Fibroblast of mammary gland (primary cell): ENCODE data around the gene CHMP6.
"Not testable (repeated sequence)": the region's sequence is repeated elsewhere in the genome, so short reads cannot be mapped to it uniquely, and the experiment has no call there.

Experiments used
- DNase-seq: peaks from one replicate; pipeline ENCODE4 v3.0.0-alpha.2; 2010; ENCODE audit warnings: low read depth
- H3K4me3 ChIP-seq: 2 replicates; pipeline ENCODE4 v1.5.1; 2011; ENCODE audit warnings: low read depth, mild to moderate bottlenecking, low read length, moderate library complexity; ENCODE audit not compliant: control insufficient read depth
- TF ChIP-seq, protein P1 (sequence below): conservative IDR thresholded peaks from 2 replicates; pipeline ENCODE4 v1.5.1; 2011; ENCODE audit warnings: low read depth, low read length, inconsistent platforms; ENCODE audit not compliant: control insufficient read depth, insufficient read depth

CHMP6 gene

DNA sequence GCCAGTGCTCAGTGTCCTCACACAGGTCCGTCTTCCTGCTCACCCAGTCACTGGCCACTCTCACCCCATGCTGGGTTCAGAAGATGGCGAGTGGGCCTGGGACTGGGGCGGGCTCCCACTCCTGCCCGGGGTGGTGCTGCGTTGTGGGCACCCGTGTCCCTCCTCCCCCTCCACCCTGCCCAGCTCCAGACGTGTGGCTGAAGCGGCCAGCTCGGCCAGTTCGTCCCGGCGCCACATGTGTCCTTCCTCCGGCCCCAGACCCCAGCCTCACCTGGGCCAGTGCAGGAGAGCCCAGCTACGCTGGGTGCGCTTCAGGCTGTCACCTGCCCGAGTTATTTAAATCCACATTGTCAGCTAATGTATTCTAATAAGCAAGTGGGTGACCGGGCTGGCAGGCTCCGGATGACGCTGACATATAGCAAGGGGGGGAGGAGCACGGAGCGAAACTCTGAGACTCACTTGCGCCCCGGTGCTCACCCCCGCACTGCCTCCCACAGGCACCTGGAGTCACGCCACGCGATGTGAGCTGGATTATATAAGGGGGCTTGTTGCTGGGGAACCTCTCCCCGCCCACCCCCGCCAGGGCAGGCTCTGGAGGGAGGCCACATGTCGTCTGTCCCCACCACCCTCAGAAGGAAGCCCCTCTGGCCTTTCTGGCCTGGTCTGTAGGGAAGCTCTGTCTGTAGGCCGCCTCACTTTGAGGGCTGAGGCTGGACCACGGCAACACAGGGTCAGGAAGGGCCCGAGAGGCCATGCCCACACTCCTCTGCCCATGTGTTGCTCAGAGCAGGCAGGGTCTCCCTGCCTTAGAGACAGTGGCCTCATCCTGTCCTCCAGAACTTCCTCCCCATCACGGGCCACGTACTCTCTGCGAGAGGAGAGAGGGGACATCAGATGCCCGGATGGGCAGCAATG is 36.2 kb downstream of the CHMP6 start:
- no peak for DNase-seq
- H3K4me3 ChIP-seq: no peak overlapping the region
- TF ChIP-seq, protein P1, sequence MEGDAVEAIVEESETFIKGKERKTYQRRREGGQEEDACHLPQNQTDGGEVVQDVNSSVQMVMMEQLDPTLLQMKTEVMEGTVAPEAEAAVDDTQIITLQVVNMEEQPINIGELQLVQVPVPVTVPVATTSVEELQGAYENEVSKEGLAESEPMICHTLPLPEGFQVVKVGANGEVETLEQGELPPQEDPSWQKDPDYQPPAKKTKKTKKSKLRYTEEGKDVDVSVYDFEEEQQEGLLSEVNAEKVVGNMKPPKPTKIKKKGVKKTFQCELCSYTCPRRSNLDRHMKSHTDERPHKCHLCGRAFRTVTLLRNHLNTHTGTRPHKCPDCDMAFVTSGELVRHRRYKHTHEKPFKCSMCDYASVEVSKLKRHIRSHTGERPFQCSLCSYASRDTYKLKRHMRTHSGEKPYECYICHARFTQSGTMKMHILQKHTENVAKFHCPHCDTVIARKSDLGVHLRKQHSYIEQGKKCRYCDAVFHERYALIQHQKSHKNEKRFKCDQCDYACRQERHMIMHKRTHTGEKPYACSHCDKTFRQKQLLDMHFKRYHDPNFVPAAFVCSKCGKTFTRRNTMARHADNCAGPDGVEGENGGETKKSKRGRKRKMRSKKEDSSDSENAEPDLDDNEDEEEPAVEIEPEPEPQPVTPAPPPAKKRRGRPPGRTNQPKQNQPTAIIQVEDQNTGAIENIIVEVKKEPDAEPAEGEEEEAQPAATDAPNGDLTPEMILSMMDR: no peak

DNA sequence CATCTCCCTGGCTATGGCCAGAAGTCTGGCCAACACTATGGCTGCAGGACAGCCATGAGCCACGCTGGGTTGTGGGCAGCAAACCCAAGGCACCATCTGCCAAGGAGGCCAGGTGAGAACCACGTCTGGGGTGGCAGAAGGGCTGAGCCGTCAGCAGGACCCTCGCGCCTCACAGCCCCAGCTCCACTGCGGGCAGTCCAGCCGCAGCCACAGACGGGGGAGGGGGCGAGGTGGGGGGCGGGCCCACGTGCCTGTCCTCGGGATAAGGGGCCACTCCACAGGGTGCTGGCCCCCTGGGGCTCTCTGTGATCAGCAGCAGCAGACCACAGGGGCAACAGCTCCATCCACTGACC is 36.8 kb downstream of the CHMP6 start:
- TF ChIP-seq, protein P1: no peak
- no peak for DNase-seq
- H3K4me3 ChIP-seq: no peak overlapping the region

DNA sequence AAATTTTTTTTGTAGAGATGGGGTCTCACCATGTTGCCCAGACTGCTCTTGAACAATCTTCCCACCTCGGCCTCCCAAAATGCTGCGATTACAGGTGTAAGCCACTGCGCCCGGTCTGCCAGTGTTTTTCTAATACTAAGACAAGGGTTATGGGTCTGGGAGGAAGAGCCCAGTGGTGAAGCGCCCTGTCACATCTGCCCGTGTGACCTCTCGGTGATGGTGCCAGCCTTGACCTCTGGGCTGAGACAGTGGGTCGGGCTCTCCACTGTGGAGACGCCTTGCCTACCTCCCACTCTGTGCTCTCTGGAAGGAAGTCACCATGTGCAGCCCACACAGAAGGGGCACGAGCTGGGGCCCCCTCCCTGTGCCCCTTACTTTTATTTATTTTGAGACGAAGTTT is 38.2 kb downstream of the CHMP6 start:
- DNase-seq: no peak
- no peak overlapping the region for H3K4me3 ChIP-seq
- TF ChIP-seq, protein P1: no peak

DNA sequence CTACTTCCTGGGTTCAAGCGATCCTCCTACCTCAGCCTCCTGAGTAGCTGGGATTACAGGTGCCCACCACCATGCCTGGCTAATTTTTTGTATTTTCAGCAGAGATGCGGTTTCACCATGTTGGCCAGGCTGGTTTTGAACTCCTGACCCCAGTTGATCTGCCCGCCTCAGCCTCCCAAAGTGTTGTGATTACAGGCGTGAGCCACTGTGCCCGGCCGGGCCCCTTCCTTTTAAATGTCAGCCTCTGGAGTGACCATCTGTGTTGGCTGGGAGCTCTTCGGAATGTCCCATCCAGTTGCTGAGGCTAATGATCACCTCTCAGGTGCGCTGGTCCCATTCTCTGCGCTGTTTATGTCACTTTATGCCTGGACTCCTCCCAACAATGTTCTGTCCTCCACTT is 38.7 kb downstream of the CHMP6 start:
- not testable (repeated sequence) for H3K4me3 ChIP-seq, DNase-seq

DNA sequence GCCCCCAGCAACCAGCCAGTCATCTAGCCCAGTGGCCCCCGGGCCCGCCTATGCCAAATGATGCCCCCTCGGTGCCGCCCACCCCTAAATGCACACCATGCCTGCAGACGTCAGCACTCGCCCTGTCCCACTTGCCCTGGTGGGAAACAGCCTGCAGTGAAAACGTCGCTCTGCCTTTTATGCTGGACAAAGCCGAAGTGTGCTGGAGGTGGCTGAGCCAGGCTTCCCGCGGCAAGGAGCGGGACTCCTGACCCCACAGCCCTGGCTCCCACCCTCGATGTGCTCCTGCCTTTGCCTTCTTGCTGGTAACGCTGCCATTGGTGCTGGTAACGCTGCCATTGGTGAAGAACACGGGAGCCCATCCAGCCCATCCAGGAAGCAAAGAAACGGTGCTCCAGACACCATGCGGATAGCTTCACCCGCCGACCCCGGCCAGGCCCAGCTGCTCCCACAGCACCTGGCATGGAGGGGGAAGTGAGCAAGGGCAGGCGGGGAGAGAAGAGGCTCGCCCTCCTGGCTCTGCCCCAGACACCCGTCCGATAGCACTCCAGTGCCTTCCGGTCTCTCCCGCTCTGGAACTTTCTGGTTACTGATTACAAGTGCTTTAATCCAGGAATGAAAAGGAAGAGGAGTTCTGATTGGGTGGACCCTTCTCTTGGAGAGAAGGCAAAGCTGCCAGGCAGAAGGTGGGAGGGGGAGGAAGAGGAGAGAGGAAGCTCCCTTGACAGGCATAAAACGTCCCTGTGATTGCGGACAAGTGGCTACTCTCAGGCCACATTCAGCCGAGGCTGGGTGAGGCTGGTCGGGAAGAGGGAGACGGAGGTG is 39.3 kb downstream of the CHMP6 start:
- TF ChIP-seq, protein P1: no peak
- no peak for DNase-seq
- no peak overlapping the region for H3K4me3 ChIP-seq

DNA sequence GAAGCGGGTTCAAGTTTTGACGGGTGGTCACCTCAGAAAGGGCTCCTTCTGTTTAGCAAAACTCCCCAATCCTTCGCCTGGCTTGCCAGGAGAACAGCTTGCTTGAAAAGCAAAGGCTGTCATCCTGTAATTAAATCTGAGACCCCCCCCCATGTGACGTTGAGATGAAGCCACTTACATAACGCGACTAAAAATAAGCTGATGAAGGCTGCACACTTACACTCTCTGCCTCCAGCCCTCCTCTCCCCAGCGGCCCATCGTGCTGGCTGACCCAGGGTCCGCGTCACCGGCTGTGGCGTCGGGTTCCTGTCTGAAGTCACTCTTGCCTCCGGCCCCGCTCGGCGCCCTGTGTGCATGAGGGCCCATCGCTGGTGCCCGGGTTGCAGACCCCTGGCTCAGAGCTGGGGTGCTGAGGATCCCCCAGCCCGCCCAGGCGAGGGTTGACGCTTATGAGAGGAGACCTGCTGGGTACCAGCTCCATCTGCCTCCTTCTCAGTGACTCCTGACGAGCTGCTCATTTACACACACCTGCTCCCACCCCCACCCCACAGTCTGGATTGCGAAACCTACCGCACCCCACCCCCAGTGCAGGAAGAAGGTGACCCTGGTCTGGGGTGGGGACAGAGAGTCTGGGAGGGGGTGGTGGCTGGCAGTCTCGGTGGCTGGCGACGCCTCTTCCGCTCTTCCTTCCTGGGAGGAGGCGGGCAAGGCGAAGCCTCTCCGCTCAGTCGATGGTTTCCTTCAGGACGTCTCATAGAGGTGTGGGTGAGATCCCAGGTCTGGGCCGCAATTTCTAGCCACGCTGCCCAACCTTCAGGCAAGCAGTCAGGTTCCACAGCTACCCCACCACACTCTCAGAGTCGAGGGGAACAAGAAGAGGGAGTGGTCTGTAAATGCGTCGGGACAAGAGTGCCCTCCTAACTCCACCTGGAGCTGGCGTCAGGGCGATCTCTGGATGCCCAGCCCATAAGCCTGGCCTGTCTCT is 40.2 kb downstream of the CHMP6 start:
- no peak for DNase-seq
- TF ChIP-seq, protein P1: no peak
- H3K4me3 ChIP-seq: no peak overlapping the region
